Neuronal stem cell (in vitro differentiated cells): ENCODE results near the gene RNASE7.

ENCODE experiments used
- DNase-seq: peaks from one replicate; pipeline ENCODE4 v3.0.0-alpha.2; 2013; ENCODE audit warnings: low spot score
- H2AFZ ChIP-seq: one replicate; pipeline ENCODE4 v1.6.1; 2013; ENCODE audit warnings: mild to moderate bottlenecking, low read length, inconsistent platforms
- H2AK5ac ChIP-seq: 2 replicates; pipeline ENCODE4 v1.6.1; 2013; ENCODE audit warnings: low read depth, mild to moderate bottlenecking, inconsistent platforms, low read length, moderate library complexity, mixed read lengths
- H2BK120ac ChIP-seq: 2 replicates; pipeline ENCODE4 v1.6.1; 2013; ENCODE audit warnings: low read depth, mild to moderate bottlenecking, inconsistent platforms, low read length, moderate library complexity, mixed read lengths
- H2BK12ac ChIP-seq: one replicate; pipeline ENCODE4 v1.6.1; 2013; ENCODE audit warnings: low read length, inconsistent platforms
- H2BK15ac ChIP-seq: 2 replicates; pipeline ENCODE4 v1.6.1; 2013; ENCODE audit warnings: mild to moderate bottlenecking, low read length, inconsistent platforms, mixed read lengths
- H2BK5ac ChIP-seq: one replicate; pipeline ENCODE4 v1.6.1; 2013; ENCODE audit warnings: inconsistent platforms, mild to moderate bottlenecking, low read length, moderate library complexity
- H3K14ac ChIP-seq: one replicate; pipeline ENCODE4 v1.6.1; 2013; ENCODE audit warnings: low read length, inconsistent platforms
- H3K18ac ChIP-seq: 2 replicates; pipeline ENCODE4 v1.6.1; 2013; ENCODE audit warnings: low read length, inconsistent platforms
- H3K23ac ChIP-seq: 2 replicates; pipeline ENCODE4 v1.6.1; 2013; ENCODE audit warnings: low read depth, mild to moderate bottlenecking, mixed read lengths, low read length, inconsistent platforms; ENCODE audit not compliant: poor library complexity
- H3K27ac ChIP-seq: replicated peaks from 3 replicates; pipeline ENCODE4 v1.5.1; 2013; ENCODE audit warnings: low read length, inconsistent platforms
- H3K27me3 ChIP-seq, 3 experiments: 2 replicates each; pipeline ENCODE4 v1.6.1; 2013; ENCODE audit warnings: low read length in 3 of 3, mild to moderate bottlenecking in 2 of 3, inconsistent platforms in 1 of 3, low read depth in 1 of 3, mixed read lengths in 1 of 3, moderate library complexity in 1 of 3; ENCODE audit not compliant: control insufficient read depth in 3 of 3, insufficient read depth in 3 of 3
- H3K36me3 ChIP-seq, 2 donors: replicated peaks in 1 of 2; 2 replicates each; pipeline ENCODE4 v1.6.1; 2013; ENCODE audit warnings: low read length in 2 of 2; ENCODE audit not compliant: control insufficient read depth in 2 of 2, insufficient read depth in 2 of 2
- H3K4ac ChIP-seq: 2 replicates; pipeline ENCODE4 v1.6.1; 2013; ENCODE audit warnings: inconsistent platforms, mild to moderate bottlenecking, low read length, moderate library complexity
- H3K4me1 ChIP-seq, 2 donors: 1 replicate in 1 of 2; 2 replicates in 1 of 2; pipeline ENCODE4 v1.6.1; 2013; ENCODE audit warnings: low read length in 2 of 2, low read depth in 1 of 2; ENCODE audit not compliant: control insufficient read depth in 2 of 2, insufficient read depth in 1 of 2
- H3K4me2 ChIP-seq: one replicate; pipeline ENCODE4 v1.6.1; 2013; ENCODE audit warnings: mild to moderate bottlenecking, low read length, inconsistent platforms; ENCODE audit not compliant: insufficient read depth, poor library complexity, severe bottlenecking
- H3K4me3 ChIP-seq, 2 donors: 2 replicates each; pipeline ENCODE4 v1.5.1; 2013; ENCODE audit warnings: low read length in 2 of 2, mild to moderate bottlenecking in 2 of 2, inconsistent platforms in 1 of 2, moderate library complexity in 1 of 2
- H3K79me1 ChIP-seq: one replicate; pipeline ENCODE4 v1.6.1; 2013; ENCODE audit warnings: low read depth, mild to moderate bottlenecking, inconsistent platforms, low read length, moderate library complexity
- H3K9ac ChIP-seq: one replicate; pipeline ENCODE4 v1.6.1; 2013; ENCODE audit warnings: mild to moderate bottlenecking, low read depth, low read length, inconsistent platforms; ENCODE audit not compliant: poor library complexity
- H3K9me3 ChIP-seq, 2 donors: replicated peaks in 1 of 2; 2 replicates each; pipeline versions ENCODE3 to v1.6.1; 2013; ENCODE audit warnings: low read length in 2 of 2, mild to moderate bottlenecking in 2 of 2, inconsistent platforms in 1 of 2, low read depth in 1 of 2, mixed read lengths in 1 of 2, moderate library complexity in 1 of 2; ENCODE audit not compliant: control insufficient read depth in 2 of 2, insufficient read depth in 1 of 2
- H4K8ac ChIP-seq: one replicate; pipeline ENCODE4 v1.6.1; 2013; ENCODE audit warnings: low read depth, mild to moderate bottlenecking, inconsistent platforms, low read length, moderate library complexity
- H4K91ac ChIP-seq: one replicate; pipeline ENCODE4 v1.6.1; 2013; ENCODE audit warnings: low read length, low read depth, mild to moderate bottlenecking, inconsistent platforms; ENCODE audit not compliant: poor library complexity
- WGBS, 2 donors: extraction: QIAGEN DNeasy Blood & Tissue Kit; methylation state at CpG; one replicate each; pipeline ENCODE4 v1.1.7; 2013; ENCODE audit warnings: missing lambda C conversion rate in 2 of 2, mixed read lengths in 1 of 2; ENCODE audit not compliant: insufficient read length in 2 of 2, insufficient replicate concordance in 1 of 2; ENCODE audit errors: extremely low coverage in 2 of 2; 5-methylcytosine and 5-hydroxymethylcytosine counted together

The RNASE7 gene

DNA sequence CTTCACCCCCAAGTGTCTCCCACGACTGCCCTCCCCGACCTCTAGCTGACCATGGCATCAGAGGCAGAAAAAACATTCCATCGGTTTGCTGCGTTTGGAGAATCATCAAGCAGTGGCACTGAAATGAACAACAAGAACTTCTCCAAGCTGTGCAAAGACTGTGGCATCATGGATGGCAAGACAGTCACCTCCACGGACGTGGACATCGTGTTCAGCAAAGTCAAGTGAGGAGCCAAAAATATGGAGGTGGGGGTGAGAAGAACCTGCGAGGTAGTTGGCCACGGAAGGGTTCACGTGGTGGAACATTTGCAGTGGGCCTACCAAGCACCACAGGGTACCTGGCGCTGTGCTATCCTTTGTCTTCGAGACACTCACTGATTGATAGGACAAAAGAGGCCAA lies 11.6 kb upstream of the RNASE7 start:
- H2BK12ac ChIP-seq = no peak overlapping the region
- H2BK5ac ChIP-seq = no peak overlapping the region
- H3K36me3 ChIP-seq = no peaks in the 10 kb centered on the region
- no peak overlapping the region for H3K4me2 ChIP-seq
- H3K4ac ChIP-seq = no peak overlapping the region
- H3K18ac ChIP-seq = no peak overlapping the region
- no peaks in the 10 kb centered on the region for H3K79me1 ChIP-seq
- no peak overlapping the region for H3K9ac ChIP-seq
- no peak for DNase-seq
- no CpG with 5 or more reads among the region's 12 CpGs for WGBS, 2 donors
- H4K91ac ChIP-seq = no peak overlapping the region
- H3K23ac ChIP-seq = no peak overlapping the region
- H2AK5ac ChIP-seq = no peak overlapping the region
- no peaks in the 10 kb centered on the region for H3K9me3 ChIP-seq
- no peak overlapping the region for H4K8ac ChIP-seq
- H3K27me3 ChIP-seq = peaks cover 0 to 95% (median 6%) of the 10 kb centered on the region in 3 experiments
- no peak overlapping the region for H3K4me3 ChIP-seq
- H3K27ac ChIP-seq = no peak overlapping the region
- no peak overlapping the region for H3K14ac ChIP-seq
- H2BK120ac ChIP-seq = no peak overlapping the region
- peaks cover under 1 to 9% of the 10 kb centered on the region in 2 donors for H3K4me1 ChIP-seq
- H2AFZ ChIP-seq = no peak overlapping the region
- no peak overlapping the region for H2BK15ac ChIP-seq

DNA sequence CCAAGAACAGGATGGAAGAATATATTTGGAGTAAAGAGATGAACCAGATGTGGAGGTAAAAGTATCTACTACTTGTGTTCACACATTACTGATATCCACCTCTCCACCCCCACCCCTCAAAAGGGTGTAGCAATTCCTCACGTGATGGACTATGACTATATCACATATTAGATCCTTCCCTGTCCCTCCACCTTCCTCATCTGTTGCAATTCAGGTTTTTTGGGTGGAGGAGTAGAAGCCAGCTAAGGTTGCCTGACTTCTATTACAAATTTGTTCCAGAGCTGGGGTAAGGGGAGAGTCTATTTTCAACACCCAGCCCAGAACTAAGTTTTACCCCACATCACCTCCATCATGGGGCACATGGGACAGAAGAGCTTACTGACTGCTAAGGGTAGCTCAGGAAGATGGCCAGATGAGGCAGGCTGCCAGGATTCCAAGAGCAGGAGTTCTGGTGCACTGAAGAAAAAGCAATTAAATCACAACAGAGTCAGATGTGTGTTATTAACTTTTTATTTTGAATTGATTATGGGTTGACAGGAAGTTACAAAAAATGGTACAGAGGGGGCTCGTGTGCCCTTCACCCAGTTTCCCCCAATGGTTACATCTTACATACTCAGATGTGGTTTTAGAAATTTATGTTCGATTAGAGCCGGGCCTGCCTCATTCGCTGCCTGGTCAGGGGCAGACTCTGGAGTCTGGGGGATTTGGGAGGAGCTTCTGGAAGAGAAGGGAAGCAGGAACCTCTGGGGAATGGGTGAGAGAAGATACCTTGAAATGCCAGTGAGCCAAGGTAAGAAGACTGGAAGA lies 9.6 kb upstream of the RNASE7 start:
- Histone ChIP-seq H3K4ac (no peak overlapping the region), H2AFZ (no peak overlapping the region), H4K8ac (no peak overlapping the region), H3K79me1 (no peaks in the 10 kb centered on the region), H3K9me3 (no peaks in the 10 kb centered on the region), H2BK5ac (no peak overlapping the region), H4K91ac (no peak overlapping the region), H3K4me2 (no peak overlapping the region), H2AK5ac (no peak overlapping the region), H3K4me1 (no peaks in the 10 kb centered on the region), H3K18ac (no peak overlapping the region), H2BK15ac (no peak overlapping the region), H3K27ac (no peak overlapping the region), H3K14ac (no peak overlapping the region), H3K23ac (no peak overlapping the region), H3K4me3 (no peak overlapping the region), H3K9ac (no peak overlapping the region), H3K36me3 (no peaks in the 10 kb centered on the region), H2BK120ac (no peak overlapping the region), H3K27me3 (peaks cover 0 to 91% (median 0%) of the 10 kb centered on the region in 3 experiments), H2BK12ac (no peak overlapping the region)
- DNase-seq = no peak
- no CpG with 5 or more reads among the region's 5 CpGs for WGBS, 2 donors

DNA sequence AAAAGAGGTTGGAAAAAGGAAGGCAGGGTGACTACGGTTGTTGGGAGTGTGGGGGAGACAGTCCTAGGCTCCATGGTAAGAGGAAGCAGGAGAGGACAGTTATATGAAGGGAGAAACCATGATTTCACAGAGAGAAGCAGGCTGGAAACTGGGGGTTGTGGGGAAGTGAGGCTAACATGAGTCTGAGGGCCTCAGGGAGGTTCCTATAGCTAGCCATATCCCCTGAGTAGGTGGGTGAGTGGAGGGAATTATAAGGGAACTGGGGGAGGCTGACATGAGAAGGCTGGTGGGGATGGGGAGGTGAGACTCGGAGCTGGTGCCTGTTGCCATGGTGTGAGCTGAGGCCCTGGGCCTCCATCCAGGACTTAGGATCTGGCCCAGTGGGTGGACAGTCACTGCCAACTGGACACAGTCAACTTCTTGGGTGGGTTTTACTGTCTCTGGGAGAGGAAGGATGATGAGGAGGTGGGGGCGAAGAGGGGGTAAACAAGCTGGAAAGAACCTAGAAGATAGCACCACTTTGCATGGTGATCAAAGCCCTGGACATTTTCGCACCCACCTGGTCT lies 8.9 kb upstream of the RNASE7 start:
- Histone ChIP-seq H2BK5ac (no peak overlapping the region), H3K36me3 (no peaks in the 10 kb centered on the region), H2BK15ac (no peak overlapping the region), H2AFZ (no peak overlapping the region), H3K23ac (no peak overlapping the region), H2AK5ac (no peak overlapping the region), H3K9me3 (no peaks in the 10 kb centered on the region), H3K18ac (no peak overlapping the region), H3K4me1 (no peaks in the 10 kb centered on the region), H2BK120ac (no peak overlapping the region), H4K8ac (no peak overlapping the region), H3K14ac (no peak overlapping the region), H3K79me1 (no peaks in the 10 kb centered on the region), H3K9ac (no peak overlapping the region), H3K27ac (no peak overlapping the region), H3K4me3 (no peak overlapping the region), H3K4me2 (no peak overlapping the region), H2BK12ac (no peak overlapping the region), H3K4ac (no peak overlapping the region), H4K91ac (no peak overlapping the region), H3K27me3 (peaks cover 0 to 89% (median 0%) of the 10 kb centered on the region in 3 experiments)
- WGBS, 2 donors = no CpG with 5 or more reads among the region's 4 CpGs
- no peak for DNase-seq

DNA sequence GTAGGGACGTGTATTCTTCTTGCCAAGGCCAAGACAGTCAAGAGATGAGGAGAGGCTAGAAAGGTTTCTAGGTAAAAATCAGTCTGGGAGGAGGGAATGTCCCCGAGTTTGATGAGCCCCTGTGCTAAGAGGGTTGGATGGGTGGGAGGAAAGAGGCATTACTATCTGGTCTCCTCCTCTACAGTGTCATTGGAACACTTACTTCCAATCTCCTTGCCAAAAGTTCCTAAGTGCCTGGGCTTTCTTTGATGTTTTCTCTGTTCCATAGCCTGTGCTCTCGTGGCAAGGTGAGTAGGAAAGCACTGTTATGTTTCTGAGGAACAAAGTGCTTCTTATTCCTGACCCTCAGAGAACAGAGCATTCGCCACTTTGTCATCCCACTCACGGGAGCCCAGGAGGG lies 7.5 kb upstream of the RNASE7 start, which contains the start of gene RNASE13:
TSS of gene RNASE13 (minus strand) at position 101 of the 400 bp plus-strand sequence. CDS start 519 bp downstream, outside the sequence.
- H3K27ac ChIP-seq = no peak within 1 kb of the TSS
- no peak within 1 kb of the TSS for H4K8ac ChIP-seq
- no peak within 1 kb of the TSS for H3K9ac ChIP-seq
- no peak for DNase-seq
- no peaks in the 10 kb centered on the region for H3K9me3 ChIP-seq
- no peak within 1 kb of the TSS for H3K23ac ChIP-seq
- no peak within 1 kb of the TSS for H3K18ac ChIP-seq
- no peaks in the 10 kb centered on the region for H3K36me3 ChIP-seq
- no peak within 1 kb of the TSS for H3K4me3 ChIP-seq
- no peak within 1 kb of the TSS for H4K91ac ChIP-seq
- H3K27me3 ChIP-seq = peaks cover 0 to 76% (median 0%) of the 10 kb centered on the region in 3 experiments
- H3K14ac ChIP-seq = no peak within 1 kb of the TSS
- peaks cover 1 to 2% of the 10 kb centered on the region in 2 donors for H3K4me1 ChIP-seq
- no peaks in the 10 kb centered on the region for H3K79me1 ChIP-seq
- H2BK12ac ChIP-seq = no peak within 1 kb of the TSS
- WGBS, 2 donors = no CpG with 5 or more reads among the region's 5 CpGs
- no peak within 1 kb of the TSS for H2BK15ac ChIP-seq
- no peak within 1 kb of the TSS for H2AK5ac ChIP-seq
- H3K4me2 ChIP-seq = no peak within 1 kb of the TSS
- H3K4ac ChIP-seq = no peak within 1 kb of the TSS
- no peak within 1 kb of the TSS for H2BK5ac ChIP-seq
- no peak within 1 kb of the TSS for H2AFZ ChIP-seq
- H2BK120ac ChIP-seq = no peak within 1 kb of the TSS
